Measurements from ENCODE around the gene JAM2. TPM values are rescaled to one million over a fixed set of nuclear protein-coding genes. Genes with fewer than 3 reads are reported as not detected.
A peak's percentile ranks its signal among the peaks of the same experiment; 100 is the strongest.

Gene JAM2
- total RNA-seq, 1 experiment from 2014 or later = 2.6 TPM

DNA sequence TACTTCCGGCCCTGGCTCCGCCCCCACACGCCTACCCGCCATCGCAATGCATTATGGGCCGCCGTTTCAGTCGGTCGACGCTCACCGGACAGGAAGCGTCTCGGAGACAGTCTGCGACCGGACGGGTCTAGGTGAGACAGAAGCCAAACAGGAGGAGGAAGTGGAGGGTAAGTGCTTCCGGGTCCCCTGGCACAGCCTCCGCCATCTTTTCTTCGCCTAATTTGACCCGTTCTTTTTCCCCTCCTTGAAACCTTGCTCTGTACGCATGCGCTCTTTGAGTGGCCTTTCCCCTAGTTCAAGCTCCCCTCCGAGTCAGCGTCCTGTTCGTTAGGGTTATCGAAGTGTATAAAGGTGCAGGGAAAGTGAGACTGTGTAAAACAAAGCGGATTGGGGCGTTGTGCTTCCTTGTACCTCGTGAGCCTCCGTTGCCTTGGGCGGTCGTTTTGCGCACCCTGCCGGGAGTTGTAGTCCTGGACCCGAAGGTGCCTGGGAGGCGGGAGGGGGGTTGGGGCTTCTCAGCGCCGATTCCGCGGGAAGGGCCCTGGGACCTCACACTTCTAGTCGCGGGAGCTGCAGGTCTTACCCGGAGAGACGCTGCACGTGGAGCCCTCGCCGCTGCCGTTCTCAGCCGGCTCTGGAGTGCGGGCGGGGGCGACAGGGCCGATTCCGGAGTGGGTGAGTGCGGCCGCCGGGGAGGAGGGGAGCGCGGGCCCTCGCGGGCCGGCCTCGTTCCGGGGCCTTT lies 96.0 kb downstream of the JAM2 start, which contains the start of the genes ATP5PF and GABPA:
ATP5PF (minus strand) TSS at position 1 of the 742 bp plus-strand sequence. CDS start 5,110 bp downstream, outside the sequence.
GABPA (plus strand) TSS at position 69 of the 742 bp plus-strand sequence. CDS start 6,627 bp downstream, outside the sequence.
- peak; percentile 98 for DNase-seq
- Histone ChIP-seq H2AK5ac (ENCODE audit: insufficient read length, low read length) (no peak within 1 kb of the TSS), H3K18ac (ENCODE audit: insufficient read length, low read depth, low read length) (peak within 1 kb of the TSS; percentile 98), H3K79me1 (ENCODE audit: insufficient read depth, low read depth, low read length, poor library complexity, severe bottlenecking) (peaks cover 7% of the 10 kb centered on the region), H3K9me3 (ENCODE audit: control insufficient read depth, low read depth, low read length) (no peaks in the 10 kb centered on the region), H4K91ac (ENCODE audit: insufficient read length, low read depth, low read length) (peak within 1 kb of the TSS; percentile 4), H2BK5ac (ENCODE audit: insufficient read length, low read length) (peak within 1 kb of the TSS; percentile 86), H3K9ac (ENCODE audit: extremely low read depth, insufficient read length, low read length) (peak within 1 kb of the TSS; percentile 97), H3K23ac (ENCODE audit: insufficient read length, low read depth, low read length) (no peak within 1 kb of the TSS), H2BK12ac (ENCODE audit: insufficient read length, low read depth, low read length) (no peak within 1 kb of the TSS), H3T11ph (ENCODE audit: low read length) (peak within 1 kb of the TSS; percentile 96), H2BK20ac (ENCODE audit: low read depth, low read length, poor library complexity, severe bottlenecking) (no peak within 1 kb of the TSS), H3K4ac (ENCODE audit: low read depth, low read length) (no peak within 1 kb of the TSS; the same call in 1 of the 2 replicates), H3K27ac (ENCODE audit: insufficient read length, low read depth, low read length) (peak within 1 kb of the TSS; percentile 97), H3K23me2 (ENCODE audit: insufficient read length, low read depth, low read length, poor library complexity, severe bottlenecking) (peaks cover 11% of the 10 kb centered on the region), H3K56ac (ENCODE audit: insufficient read length, low read depth, low read length) (peak within 1 kb of the TSS; percentile 46), H3K14ac (ENCODE audit: insufficient read depth, low read length) (peak within 1 kb of the TSS; percentile 97), H3K27me3 (ENCODE audit: insufficient read depth, low read length) (no peaks in the 10 kb centered on the region), H4K5ac (ENCODE audit: insufficient read length, low read depth, low read length) (peak within 1 kb of the TSS; percentile 97), H3K79me2 (ENCODE audit: insufficient read depth, low read length) (peaks cover 27% of the 10 kb centered on the region; the same call in 1 of the 2 replicates), H2BK15ac (ENCODE audit: low read depth, low read length) (no peak within 1 kb of the TSS), H3K4me2 (ENCODE audit: insufficient read depth, insufficient read length, low read length) (peak within 1 kb of the TSS; percentile 88), H4K20me1 (ENCODE audit: control insufficient read depth, insufficient read depth, insufficient read length) (no peaks in the 10 kb centered on the region), H2AFZ (ENCODE audit: low read length) (peak within 1 kb of the TSS; percentile 63), H3K4me1 (ENCODE audit: insufficient read depth, low read length) (no peaks in the 10 kb centered on the region), H2BK120ac (ENCODE audit: low read depth, low read length, poor library complexity, severe bottlenecking) (peak within 1 kb of the TSS; percentile 39), H4K8ac (replicated peaks; ENCODE audit: insufficient read length, low read depth, low read length) (peak within 1 kb of the TSS; percentile 59)
- H3K4me1 Mint-ChIP-seq = peaks cover 23 to 27% of the 10 kb centered on the region in 2 experiments
- no peak for TF ChIP-seq CTCF (conservative IDR thresholded peaks at IDR 0.05)
- peaks cover 2 to 5% of the 10 kb centered on the region in 2 experiments; a peak in 3 of 5 replicates for H3K9me3 Mint-ChIP-seq
- WGBS (ENCODE audit: extremely low coverage, insufficient read length, low lambda C conversion rate) = no CpG with 5 or more reads among the region's 64 CpGs
- H3K27ac Mint-ChIP-seq = peak within 1 kb of the TSS; percentile 100
- peaks cover 2 to 4% (median 2%) of the 10 kb centered on the region in 3 experiments; a peak in 5 of 7 replicates for H3K36me3 Mint-ChIP-seq (ENCODE audit: insufficient read depth in 1 of 3, low read depth in 3 of 3)
- H3K27me3 Mint-ChIP-seq (ENCODE audit: low read depth) = no peaks in the 10 kb centered on the region
- peak within 1 kb of the TSS; percentile 100 for H3K4me3 Mint-ChIP-seq
